ENCODE data around the gene IFI27L1.

- TF ChIP-seq POLR2A (IDR thresholded peaks at IDR 0.05) (no peak), CTCF (IDR thresholded peaks at IDR 0.05) (no peak)
These were observed 61.1 kb downstream of the IFI27L1 start for GRCh38 chr14:94142247-94142646.
